Sciatic nerve (tissue), 2 donors: ENCODE results near the gene RDH11. TPM values are rescaled to one million over a fixed set of nuclear protein-coding genes. Genes with fewer than 3 reads are reported as not detected.
"Not testable (repeated sequence)": the region's sequence is repeated elsewhere in the genome, so short reads cannot be mapped to it uniquely, and the experiment has no call there.

ENCODE experiments used
- ATAC-seq: fragments of 200-7000 bp; cut with Tn5 transposase; one replicate; pipeline ENCODE4 v1.9.1; 2020; ENCODE audit warnings: mild to moderate bottlenecking, moderate library complexity
- DNase-seq: peaks from one replicate; pipeline ENCODE4 v3.0.0-alpha.2; 2020; ENCODE audit warnings: low spot score
- intact Hi-C: fragments of 100-400 bp; cut with DNase I; formaldehyde crosslinking; loops from one replicate; pipeline ENCODE4 v1.14.2; 2022
- total RNA-seq: library from RNA; stranded (reverse); fragmentation: NEBNext Ultra II Directional; extraction: Animal tissue kit (Norgen Biotek cat#: 25700); gene quantifications from one replicate; pipeline ENCODE4 v1.2.1, GENCODE V29; 2021
- donor health status: DM: no; HTN: no; CAD: no.
- donor health status: DM: no; HTN: no; CAD: no.

Gene RDH11
- 46.1 TPM for total RNA-seq

GRCh38 chr14:67695394-67695949 is at the start of gene RDH11:
Gene RDH11 (minus strand): TSS chr14:67695764. CDS start chr14:67695703, 61 bp downstream.
- intact Hi-C loops = no loop called here
- DNase-seq (peak; percentile 91), ATAC-seq (peak; percentile 99)

GRCh38 chr14:67744046-67744445 is 48.5 kb upstream of the RDH11 start:
- DNase-seq = no peak
- intact Hi-C loops = no loop called here
- no peak for ATAC-seq

- intact Hi-C loops = no loop called here
- DNase-seq (peak; percentile 67), ATAC-seq (peak; percentile 96)
Observed at GRCh38 chr14:67738740-67739504, 43.4 kb upstream of the RDH11 start.

- no peak for DNase-seq
- intact Hi-C loops = no loop called here
- ATAC-seq = no peak
Observed at GRCh38 chr14:67736771-67737170, 41.2 kb upstream of the RDH11 start.

- intact Hi-C loops = no loop called here
- DNase-seq = no peak
- no peak for ATAC-seq
Observed at GRCh38 chr14:67735336-67736147, 40.0 kb upstream of the RDH11 start.

- no peak for ATAC-seq
- DNase-seq = no peak
- intact Hi-C loops = no loop called here
Observed at GRCh38 chr14:67734675-67735074, 39.1 kb upstream of the RDH11 start.

- intact Hi-C loops = no loop called here
- DNase-seq = no peak
- no peak for ATAC-seq
Observed at GRCh38 chr14:67733616-67734015, 38.1 kb upstream of the RDH11 start.

GRCh38 chr14:67729072-67729885 is 33.7 kb upstream of the RDH11 start:
- intact Hi-C loops = loop anchor here (5.0 kb wide), 1 partner anchor 1957 kb away; no protein-coding TSS in a partner anchor
- DNase-seq (no peak), ATAC-seq (no peak)

- intact Hi-C loops = loop anchor here (5.0 kb wide), 1 partner anchor 1956 kb away; no protein-coding TSS in a partner anchor
- no peak for ATAC-seq
- no peak for DNase-seq
Observed at GRCh38 chr14:67728258-67728657, 32.7 kb upstream of the RDH11 start.

- intact Hi-C loops = loop anchor here (5.0 kb wide), 1 partner anchor 1955 kb away; no protein-coding TSS in a partner anchor
- ATAC-seq = no peak
- DNase-seq = no peak
Observed at GRCh38 chr14:67727361-67727760, 31.8 kb upstream of the RDH11 start.

- ATAC-seq = no peak
- intact Hi-C loops = loop anchor here (5.0 kb wide), 1 partner anchor 1953 kb away; no protein-coding TSS in a partner anchor
Observed at GRCh38 chr14:67725171-67725570, 29.6 kb upstream of the RDH11 start.

GRCh38 chr14:67722293-67722692 is 26.7 kb upstream of the RDH11 start:
- DNase-seq = no peak
- intact Hi-C loops = no loop called here
- peak; percentile 88 for ATAC-seq

More at GRCh38 chr14:67725171-67725570, 29.6 kb upstream of the RDH11 start:
- no peak for DNase-seq

GRCh38 chr14:67721875-67722274 is 26.3 kb upstream of the RDH11 start:
- DNase-seq (no peak), ATAC-seq (peak; percentile 14)
- intact Hi-C loops = no loop called here

GRCh38 chr14:67719866-67720265 is 24.3 kb upstream of the RDH11 start:
- intact Hi-C loops = no loop called here
- ATAC-seq (no peak), DNase-seq (no peak)

GRCh38 chr14:67719385-67719784 is 23.8 kb upstream of the RDH11 start:
- ATAC-seq, DNase-seq, intact Hi-C loops: not testable (repeated sequence)

- no peak for ATAC-seq
- no peak for DNase-seq
Observed at GRCh38 chr14:67718265-67718664, 22.7 kb upstream of the RDH11 start.

GRCh38 chr14:67717048-67717447 is 21.5 kb upstream of the RDH11 start:
- ATAC-seq (no peak), DNase-seq (no peak)
- intact Hi-C loops = no loop called here

More at GRCh38 chr14:67718265-67718664, 22.7 kb upstream of the RDH11 start:
- intact Hi-C loops = no loop called here

- ATAC-seq (no peak), DNase-seq (no peak)
- intact Hi-C loops = no loop called here
Observed at GRCh38 chr14:67710209-67710608, 14.6 kb upstream of the RDH11 start.

- DNase-seq, intact Hi-C loops, ATAC-seq: not testable (repeated sequence)
Observed at GRCh38 chr14:67709796-67710195, 14.2 kb upstream of the RDH11 start.
